Tibial artery (tissue), 4 donors: Measurements from ENCODE around the gene IFIT1B.

Experiments
- DNase-seq, 2 donors: peaks; one replicate each; pipeline ENCODE4 v3.0.0-alpha.2; 2019
- H3K27ac ChIP-seq, 2 donors: fragments of 200-600 bp; sonication (generic) in 1 of 2; 1 replicate in 1 of 2; 2 replicates in 1 of 2; pipeline ENCODE4 v1.5.1; 2018 to 2019; ENCODE audit warnings: mild to moderate bottlenecking in 1 of 2
- H3K27me3 ChIP-seq, 2 donors: fragments of 200-600 bp; sonication (generic) in 1 of 2; one replicate each; pipeline versions ENCODE4 v1.5.1 to v1.6.0; 2016 to 2019
- H3K36me3 ChIP-seq, 3 donors: fragments of 200-600 bp; sonication (generic) in 2 of 3; one replicate each; pipeline ENCODE4 v1.5.1; 2016 to 2019; ENCODE audit warnings: mild to moderate bottlenecking in 2 of 3
- H3K4me1 ChIP-seq, 4 donors: fragments of 200-600 bp; sonication (generic) in 2 of 4; 1 replicate in 3 of 4; 2 replicates in 1 of 4; pipeline ENCODE4 v1.5.1; 2016 to 2019
- H3K4me3 ChIP-seq, 2 donors: fragments of 200-600 bp; sonication (generic) in 1 of 2; 1 replicate in 1 of 2; 2 replicates in 1 of 2; pipeline ENCODE4 v1.5.1; 2018 to 2019; ENCODE audit warnings: mild to moderate bottlenecking in 2 of 2
- H3K9me3 ChIP-seq, 3 donors: fragments of 200-600 bp; sonication (generic) in 1 of 3; one replicate each; pipeline ENCODE4 v1.5.1; 2016 to 2019
- CTCF ChIP-seq, 2 experiments: fragments of 200-600 bp in 1 of 2; fragments of 450-650 bp in 1 of 2; IDR thresholded peaks; one replicate each; pipeline ENCODE4 v1.5.1; 2017 to 2019; ENCODE audit warnings: antibody characterized with exemption in 2 of 2, mild to moderate bottlenecking in 1 of 2, moderate library complexity in 1 of 2
- intact Hi-C: fragments of 100-400 bp; cut with DNase I; formaldehyde crosslinking; loops from one replicate; pipeline ENCODE4 v1.15.0; 2023; ENCODE audit warnings: low total_unique reads

The IFIT1B gene

GRCh38 chr10:89339875-89340274 is 38.0 kb upstream of the IFIT1B start:
- no peak for TF ChIP-seq CTCF (IDR thresholded peaks at IDR 0.05)
- Histone ChIP-seq H3K4me1 (peaks cover 0 to 5% (median under 1%) of the 10 kb centered on the region in 4 donors), H3K27ac (no peak overlapping the region), H3K27me3 (no peaks in the 10 kb centered on the region), H3K4me3 (no peak overlapping the region), H3K9me3 (no peaks in the 10 kb centered on the region), H3K36me3 (peaks cover 6 to 22% (median 15%) of the 10 kb centered on the region in 3 donors)
- intact Hi-C loops: no loop called here
- DNase-seq: no peak

- H3K4me3 ChIP-seq: no peak overlapping the region
- no peak for DNase-seq
- intact Hi-C loops: no loop called here
- peaks cover 0 to 10% (median 2%) of the 10 kb centered on the region in 4 donors for H3K4me1 ChIP-seq
- TF ChIP-seq CTCF (IDR thresholded peaks at IDR 0.05): no peak
- H3K9me3 ChIP-seq: no peaks in the 10 kb centered on the region
- H3K27me3 ChIP-seq: no peaks in the 10 kb centered on the region
- H3K27ac ChIP-seq: no peak overlapping the region
- peaks cover 6 to 22% (median 15%) of the 10 kb centered on the region in 3 donors for H3K36me3 ChIP-seq
These were observed 36.2 kb upstream of the IFIT1B start for GRCh38 chr10:89341649-89342048.

GRCh38 chr10:89342206-89342958 is 35.5 kb upstream of the IFIT1B start:
- H3K27me3 ChIP-seq: no peaks in the 10 kb centered on the region
- peaks cover 6 to 22% (median 15%) of the 10 kb centered on the region in 3 donors for H3K36me3 ChIP-seq
- no peaks in the 10 kb centered on the region for H3K9me3 ChIP-seq
- TF ChIP-seq CTCF (IDR thresholded peaks at IDR 0.05): no peak
- H3K4me3 ChIP-seq: no peak overlapping the region
- intact Hi-C loops: no loop called here
- H3K4me1 ChIP-seq: peaks cover 0 to 13% (median 5%) of the 10 kb centered on the region in 4 donors
- no peak overlapping the region for H3K27ac ChIP-seq
- peak; percentile 83 to 89 for DNase-seq

GRCh38 chr10:89343089-89343767 is 34.6 kb upstream of the IFIT1B start:
- no peaks in the 10 kb centered on the region for H3K9me3 ChIP-seq
- intact Hi-C loops: no loop called here
- no peak for DNase-seq
- H3K4me3 ChIP-seq: no peak overlapping the region
- TF ChIP-seq CTCF (IDR thresholded peaks at IDR 0.05): no peak
- no peaks in the 10 kb centered on the region for H3K27me3 ChIP-seq
- no peak overlapping the region for H3K27ac ChIP-seq
- H3K4me1 ChIP-seq: peaks cover 0 to 19% (median 7%) of the 10 kb centered on the region in 4 donors
- H3K36me3 ChIP-seq: peaks cover 6 to 19% (median 15%) of the 10 kb centered on the region in 3 donors

GRCh38 chr10:89344156-89344555 is 33.7 kb upstream of the IFIT1B start:
- peaks cover 0 to 28% (median 7%) of the 10 kb centered on the region in 4 donors for H3K4me1 ChIP-seq
- H3K36me3 ChIP-seq: peaks cover 0 to 10% (median 10%) of the 10 kb centered on the region in 3 donors
- H3K27ac ChIP-seq: no peak overlapping the region
- TF ChIP-seq CTCF (IDR thresholded peaks at IDR 0.05): no peak
- H3K27me3 ChIP-seq: no peaks in the 10 kb centered on the region
- intact Hi-C loops: no loop called here
- H3K4me3 ChIP-seq: no peak overlapping the region
- H3K9me3 ChIP-seq: no peaks in the 10 kb centered on the region
- DNase-seq: no peak
